Activated CD4-positive, alpha-beta T cell treated with anti-CD3 and anti-CD28 coated beads, Interleukin-2, amount 50 U/mL, for 16 hours (primary cell): Measurements from ENCODE around the gene RBCK1.
"Not testable (repeated sequence)": the region's sequence is repeated elsewhere in the genome, so short reads cannot be mapped to it uniquely, and the experiment has no call there.

Experiments used
- DNase-seq: peaks from one replicate; pipeline ENCODE4 v3.0.0-alpha.2; 2020

RBCK1 gene

DNA sequence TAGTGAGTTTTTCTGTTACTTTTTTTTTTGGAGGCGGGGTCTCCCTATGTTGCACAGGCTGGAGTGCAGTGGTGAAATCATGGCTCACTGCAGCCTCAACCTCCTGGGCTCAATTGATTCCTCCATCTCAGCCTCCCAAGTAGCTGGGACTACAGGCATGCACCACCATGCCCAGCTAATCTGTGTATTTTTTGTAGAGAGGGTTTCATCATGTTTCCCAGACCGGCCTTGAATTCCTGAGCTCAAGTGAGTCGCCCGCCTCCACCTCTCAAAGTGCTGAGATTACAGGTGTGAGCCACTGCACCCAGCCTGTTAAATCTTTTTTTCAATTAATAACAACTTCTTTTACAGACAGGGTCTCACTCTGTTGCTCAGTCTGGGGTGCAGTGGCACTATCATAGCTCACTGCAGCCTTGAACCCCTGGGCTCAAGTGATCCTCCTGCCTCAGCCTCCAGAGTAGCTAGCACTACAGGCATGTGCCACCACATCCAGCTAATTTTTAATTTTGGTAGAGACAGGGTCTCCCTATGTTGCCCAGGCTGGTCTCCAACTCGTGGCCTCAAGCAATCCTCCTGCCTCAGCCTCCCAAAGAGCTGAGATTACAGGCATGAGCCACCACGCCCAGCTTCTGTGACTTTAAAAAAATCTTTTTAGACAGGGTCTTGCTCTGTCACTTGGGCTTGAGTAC, 68.6 kb downstream of the RBCK1 start:
- not testable (repeated sequence) for DNase-seq

DNA sequence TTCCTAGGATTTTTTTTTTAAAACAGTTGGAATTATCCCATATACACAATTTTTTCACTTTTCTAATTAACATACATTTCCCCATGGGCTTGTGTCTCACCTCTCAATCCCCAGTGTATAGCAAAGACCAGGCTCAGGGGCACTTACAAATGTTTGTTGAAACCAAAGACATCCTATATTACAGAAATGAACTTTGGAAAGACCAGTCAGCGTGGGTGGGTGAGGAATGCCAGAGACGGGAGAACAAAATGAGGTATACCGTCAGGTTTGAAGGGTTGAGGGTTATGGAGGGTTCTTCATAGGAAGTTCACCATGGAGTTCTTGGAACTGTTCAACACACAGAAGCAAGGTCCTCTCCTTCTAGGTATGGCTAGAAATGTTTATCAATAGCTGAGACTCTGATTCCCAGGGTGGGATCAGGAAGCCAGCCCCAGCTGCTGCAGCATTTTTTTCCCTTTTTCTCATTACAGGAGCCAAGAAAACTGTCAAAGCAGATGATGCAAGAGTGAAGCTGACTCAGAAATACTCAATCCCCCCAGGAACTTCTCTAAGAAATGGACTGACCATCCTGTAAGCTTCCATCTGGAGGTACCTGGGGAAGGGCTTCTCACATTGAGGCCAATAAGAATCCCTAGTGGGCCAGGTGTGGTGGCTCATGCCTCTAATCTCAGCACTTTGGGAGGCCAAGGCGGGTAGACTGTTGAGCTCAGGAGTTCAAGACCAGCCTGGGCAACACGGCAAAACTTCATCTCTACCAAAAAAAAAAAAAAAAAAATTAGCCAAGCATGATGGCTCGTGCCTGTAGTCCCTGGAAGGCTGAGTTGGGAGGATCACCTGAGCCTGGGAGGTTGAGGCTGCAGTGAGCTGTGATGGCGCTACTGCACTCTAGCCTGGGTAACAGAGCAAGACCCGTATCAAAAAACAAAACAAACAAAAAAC, 70.2 kb downstream of the RBCK1 start:
- DNase-seq: no peak

DNA sequence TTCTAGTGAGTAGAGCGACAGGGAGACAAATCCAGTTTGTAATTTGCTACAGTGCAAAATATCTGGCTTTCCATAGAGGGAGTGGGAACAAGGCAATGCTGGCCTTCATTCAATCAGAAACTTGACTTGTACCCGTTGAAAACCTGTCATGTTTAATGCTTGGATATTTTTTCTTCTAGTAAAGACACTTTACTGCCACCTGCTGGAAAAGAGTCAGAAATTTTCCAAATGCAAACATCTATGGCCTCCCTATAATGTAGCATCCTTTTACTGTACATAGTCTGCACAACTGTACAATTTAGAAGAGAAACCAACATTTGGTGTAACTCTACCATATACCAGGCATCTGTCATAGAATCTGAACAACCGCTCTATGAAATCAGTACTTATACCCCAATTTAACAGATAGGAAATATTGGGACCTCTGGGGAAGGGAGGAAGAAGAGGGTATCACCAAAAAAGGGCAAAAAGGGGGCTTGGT, 70.9 kb downstream of the RBCK1 start:
- DNase-seq: peak; percentile 67

DNA sequence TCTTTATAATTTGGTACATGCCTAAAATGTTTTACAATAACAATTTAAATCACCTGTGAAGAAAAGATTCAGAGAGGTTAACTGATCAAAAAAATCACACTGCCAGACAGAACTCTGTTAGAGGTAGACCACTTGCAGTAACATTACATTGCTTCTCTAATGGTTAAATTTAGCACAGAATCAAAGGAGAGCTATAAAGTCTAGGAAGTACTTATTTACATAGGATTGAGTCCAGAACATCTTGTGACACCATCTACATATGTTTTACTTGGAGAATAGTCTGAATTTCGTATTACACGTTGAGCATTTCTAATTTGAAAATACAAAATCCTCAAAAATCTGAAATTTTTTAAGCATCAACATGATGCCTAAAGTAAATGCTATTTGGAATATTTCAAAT, 71.4 kb downstream of the RBCK1 start:
- no peak for DNase-seq

DNA sequence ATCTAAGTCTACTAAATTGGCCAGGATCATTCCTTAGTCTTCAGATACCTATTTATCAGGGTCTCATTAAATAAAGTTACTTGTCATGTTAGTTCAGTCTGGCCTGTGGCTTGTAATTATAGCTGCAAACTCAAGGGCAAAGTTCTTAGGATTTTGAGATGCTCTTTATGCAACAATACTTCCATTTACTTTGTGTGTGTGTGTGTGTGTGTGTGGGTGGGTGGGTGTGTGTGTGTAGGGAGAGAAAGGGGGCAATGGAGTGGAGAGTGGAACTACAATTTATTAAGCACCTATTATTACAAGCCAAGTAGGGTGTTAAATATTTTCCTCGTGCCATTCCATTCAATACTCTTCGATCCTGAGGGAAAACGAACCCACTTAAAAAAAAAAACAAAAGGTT, 71.9 kb downstream of the RBCK1 start:
- DNase-seq: no peak

DNA sequence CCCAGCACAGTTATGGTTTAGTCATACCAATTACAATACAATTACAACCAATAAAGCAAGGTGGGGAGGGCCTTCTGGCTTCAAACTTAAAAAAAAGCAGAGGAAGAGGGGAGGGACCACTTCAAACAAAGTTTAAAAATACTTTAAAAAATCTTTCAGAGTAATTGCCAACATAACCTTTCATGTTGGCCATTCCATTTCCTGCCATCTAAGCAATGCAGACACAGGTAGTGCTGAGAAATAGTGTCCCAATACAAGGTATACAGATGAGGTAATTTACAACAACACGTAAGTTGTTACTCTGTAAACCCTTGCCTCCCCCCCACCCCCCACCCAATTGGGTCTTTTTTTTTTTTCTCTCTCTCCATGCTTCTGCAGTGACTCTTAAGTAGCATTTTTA, 73.1 kb downstream of the RBCK1 start:
- no peak for DNase-seq
